Cerebellar cortex (tissue), 1 donor: Measurements from ENCODE around the gene ARFGAP1.
"Not testable (repeated sequence)": the region's sequence is repeated elsewhere in the genome, so short reads cannot be mapped to it uniquely, and the experiment has no call there.

Source experiments
- DNase-seq: peaks from one replicate; pipeline ENCODE4 v3.0.0-alpha.2; 2015; ENCODE audit warnings: low spot score

The ARFGAP1 gene

DNA sequence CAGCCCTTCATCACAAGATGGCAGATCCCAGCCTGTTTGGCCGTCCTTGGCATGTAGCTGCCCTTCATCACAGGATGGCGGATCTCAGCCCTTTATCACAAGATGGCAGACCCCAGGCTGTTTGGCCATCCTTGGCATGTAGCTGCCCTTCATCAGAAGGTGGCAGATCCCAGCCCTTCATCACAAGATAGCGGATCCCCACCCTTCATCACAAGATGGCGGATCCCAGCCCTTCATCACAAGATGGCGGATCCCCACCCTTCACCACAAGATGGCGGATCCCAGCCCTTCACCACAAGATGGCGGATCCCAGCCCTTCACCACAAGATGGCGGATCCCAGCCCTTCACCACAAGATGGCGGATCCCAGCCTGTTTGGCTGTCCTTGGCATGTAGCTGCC, 62.4 kb downstream of the ARFGAP1 start:
- not testable (repeated sequence) for DNase-seq

DNA sequence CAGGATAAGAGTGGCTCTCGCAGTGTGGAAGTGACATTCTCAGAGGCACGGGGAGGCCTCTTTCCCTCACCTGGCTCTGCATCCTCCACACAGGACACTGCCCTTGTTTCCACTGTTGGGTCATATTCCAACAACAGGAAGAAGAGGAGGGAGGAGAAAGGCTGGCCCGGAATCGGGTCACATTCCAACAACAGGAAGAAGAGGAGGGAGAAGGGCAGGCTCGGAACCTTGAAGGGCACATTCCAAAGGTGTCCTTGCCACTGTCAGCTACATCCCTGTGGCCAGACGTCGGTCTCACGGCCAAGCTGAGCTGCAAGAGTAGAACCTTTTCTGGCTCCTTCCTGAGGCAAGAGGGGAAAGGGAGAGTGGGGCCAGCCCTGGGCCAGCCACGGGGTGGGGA, 63.1 kb downstream of the ARFGAP1 start:
- DNase-seq: no peak

DNA sequence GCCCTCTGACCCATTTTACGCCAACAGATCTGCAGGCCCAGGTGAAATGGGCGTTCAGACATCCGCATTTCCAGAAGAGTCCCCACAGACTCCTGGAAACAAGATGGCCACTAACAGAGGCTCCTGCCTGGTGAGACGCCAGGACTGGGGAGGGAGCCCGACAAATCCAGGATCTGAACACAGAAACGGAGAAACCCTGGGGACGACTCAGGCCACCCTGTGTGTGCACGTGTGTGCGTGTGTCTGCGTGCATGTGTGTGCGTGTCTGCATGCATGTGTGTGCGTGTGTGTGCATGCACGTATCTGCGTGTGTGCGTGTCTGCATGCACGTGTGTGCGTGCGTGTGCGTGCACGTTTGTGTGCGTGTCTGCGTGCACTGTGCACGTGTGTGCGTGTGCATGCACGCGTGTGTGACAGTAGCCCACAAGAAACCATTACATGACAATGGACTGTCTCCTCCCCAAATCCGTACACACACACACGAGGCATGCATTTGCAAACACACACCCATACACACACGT, 63.7 kb downstream of the ARFGAP1 start:
- no peak for DNase-seq

DNA sequence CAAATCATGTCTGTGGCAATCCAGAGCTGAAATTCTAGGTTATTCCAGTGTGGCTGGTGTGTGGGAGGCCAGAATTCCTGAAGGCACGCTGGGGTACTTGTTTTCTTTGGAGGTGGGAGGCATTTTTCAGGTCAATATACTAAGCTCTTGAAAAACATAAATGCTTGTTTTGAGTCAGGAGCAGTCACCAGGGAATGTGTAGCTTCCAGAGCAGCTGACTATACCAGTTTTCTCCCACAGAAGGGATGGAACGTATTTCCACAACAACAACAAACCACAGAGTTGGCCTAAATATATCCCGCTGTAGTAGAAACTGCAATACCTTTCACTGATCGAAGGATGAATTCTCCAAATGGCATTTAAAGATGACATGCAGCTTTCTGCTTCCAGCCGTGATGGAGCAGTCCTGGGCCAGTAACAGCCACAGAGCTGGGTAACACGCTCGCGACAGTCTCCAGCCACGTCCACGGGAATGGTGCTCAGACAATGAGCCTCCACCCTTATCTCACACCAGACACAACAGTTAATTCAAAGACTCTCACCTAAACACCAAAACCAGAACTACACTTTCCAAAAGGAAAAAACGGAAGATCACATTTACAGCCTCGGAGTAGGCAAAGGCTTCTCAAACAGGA, 65.3 kb downstream of the ARFGAP1 start:
- no peak for DNase-seq
